Thoracic aorta (tissue), 2 donors: Measurements from ENCODE around the gene FBXW7. TPM values are rescaled to one million over a fixed set of nuclear protein-coding genes. Genes with fewer than 3 reads are reported as not detected.
A peak's percentile ranks its signal among the peaks of the same experiment; 100 is the strongest.

Experiments
- ATAC-seq: fragments of 150-250 bp; one replicate; pipeline ENCODE4 v1.8.0; 2017; ENCODE audit warnings: low read depth; ENCODE audit not compliant: insufficient number of reproducible peaks, low FRiP score
- DNase-seq: peaks from one replicate; pipeline ENCODE4 v3.0.0-alpha.2; 2020; ENCODE audit warnings: low spot score
- H3K27ac ChIP-seq, 2 donors: fragments of 200-600 bp; sonication (generic); 1 replicate in 1 of 2; 2 replicates in 1 of 2; pipeline ENCODE4 v1.5.1; 2016; ENCODE audit warnings: mild to moderate bottlenecking in 2 of 2, moderate library complexity in 2 of 2
- H3K27me3 ChIP-seq: fragments of 200-600 bp; sonication (generic); replicated peaks from 2 replicates; pipeline ENCODE4 v1.6.0; 2016; ENCODE audit warnings: mild to moderate bottlenecking; ENCODE audit not compliant: insufficient read depth
- H3K36me3 ChIP-seq: fragments of 200-600 bp; sonication (generic); one replicate; pipeline ENCODE4 v1.5.1; 2016
- H3K4me1 ChIP-seq, 2 donors: fragments of 200-600 bp; sonication (generic); 1 replicate in 1 of 2; 2 replicates in 1 of 2; pipeline versions ENCODE4 v1.5.1 to v1.6.0; 2016; ENCODE audit warnings: low read depth in 2 of 2, mild to moderate bottlenecking in 1 of 2; ENCODE audit not compliant: control insufficient read depth in 1 of 2
- H3K4me3 ChIP-seq: fragments of 200-600 bp; sonication (generic); 2 replicates; pipeline ENCODE4 v1.5.1; 2016; ENCODE audit warnings: mild to moderate bottlenecking
- H3K9me3 ChIP-seq: fragments of 200-600 bp; sonication (generic); 2 replicates; pipeline ENCODE4 v1.5.1; 2016
- CTCF ChIP-seq: fragments of 200-600 bp; sonication (generic); IDR thresholded peaks from one replicate; pipeline ENCODE4 v1.5.1; 2019; ENCODE audit warnings: antibody characterized with exemption
- total RNA-seq, 2 donors: library from RNA; depleted of rRNA; stranded (reverse); fragments of >200 nt; gene quantifications; one replicate each; pipeline versions ENCODE4 v1.1.0 to v1.2.3, GENCODE V29; 2016

The FBXW7 gene, protein sequence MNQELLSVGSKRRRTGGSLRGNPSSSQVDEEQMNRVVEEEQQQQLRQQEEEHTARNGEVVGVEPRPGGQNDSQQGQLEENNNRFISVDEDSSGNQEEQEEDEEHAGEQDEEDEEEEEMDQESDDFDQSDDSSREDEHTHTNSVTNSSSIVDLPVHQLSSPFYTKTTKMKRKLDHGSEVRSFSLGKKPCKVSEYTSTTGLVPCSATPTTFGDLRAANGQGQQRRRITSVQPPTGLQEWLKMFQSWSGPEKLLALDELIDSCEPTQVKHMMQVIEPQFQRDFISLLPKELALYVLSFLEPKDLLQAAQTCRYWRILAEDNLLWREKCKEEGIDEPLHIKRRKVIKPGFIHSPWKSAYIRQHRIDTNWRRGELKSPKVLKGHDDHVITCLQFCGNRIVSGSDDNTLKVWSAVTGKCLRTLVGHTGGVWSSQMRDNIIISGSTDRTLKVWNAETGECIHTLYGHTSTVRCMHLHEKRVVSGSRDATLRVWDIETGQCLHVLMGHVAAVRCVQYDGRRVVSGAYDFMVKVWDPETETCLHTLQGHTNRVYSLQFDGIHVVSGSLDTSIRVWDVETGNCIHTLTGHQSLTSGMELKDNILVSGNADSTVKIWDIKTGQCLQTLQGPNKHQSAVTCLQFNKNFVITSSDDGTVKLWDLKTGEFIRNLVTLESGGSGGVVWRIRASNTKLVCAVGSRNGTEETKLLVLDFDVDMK
- 10 to 100 TPM; 31.5 to 92.6 TPM for total RNA-seq

DNA sequence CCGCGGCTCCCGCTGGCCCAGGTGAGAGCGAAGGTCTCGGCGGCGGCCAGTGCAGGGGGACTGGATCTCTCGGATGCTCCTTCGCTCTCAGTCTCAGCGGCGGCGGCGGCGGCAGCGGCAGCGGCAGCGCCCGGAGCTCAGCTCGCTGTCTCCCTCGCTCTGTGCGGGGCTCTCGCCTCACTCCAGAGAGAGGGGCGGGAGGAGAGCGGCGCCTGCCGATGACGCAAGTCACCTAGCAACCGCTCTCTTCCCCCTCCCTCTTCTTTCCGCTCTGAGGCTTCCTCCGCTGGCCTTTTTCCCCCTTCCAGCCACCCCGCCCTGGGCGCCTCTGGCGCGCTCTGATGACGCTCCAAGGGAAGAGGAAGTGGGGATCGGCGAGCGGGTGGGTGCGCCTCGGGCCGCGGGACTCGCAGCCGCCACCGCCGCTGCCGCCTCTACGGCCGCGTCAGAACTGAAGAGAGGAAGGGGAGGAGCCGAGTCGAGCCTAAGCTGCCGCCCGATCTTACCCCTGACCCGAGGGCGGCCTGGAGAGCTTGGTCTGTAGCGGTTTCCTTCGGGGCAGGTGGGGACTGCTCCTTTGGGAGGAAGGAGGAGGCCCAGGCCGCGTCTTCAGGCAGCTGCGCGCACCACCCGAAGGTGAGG lies at the start of gene FBXW7:
Gene FBXW7 (minus strand): TSS at position 190 of the 642 bp plus-strand sequence. CDS start 124,289 bp downstream, outside the sequence.
- no peak for TF ChIP-seq CTCF
- H3K4me1 ChIP-seq: peaks cover 24 to 34% of the 10 kb centered on the region in 2 donors
- no peaks in the 10 kb centered on the region for H3K36me3 ChIP-seq
- H3K27me3 ChIP-seq: no peaks in the 10 kb centered on the region
- peak within 1 kb of the TSS; percentile 98 for H3K4me3 ChIP-seq
- DNase-seq: peak; percentile 97
- H3K9me3 ChIP-seq: no peaks in the 10 kb centered on the region
- H3K27ac ChIP-seq: peak within 1 kb of the TSS; percentile 85 to 91
- peak; percentile 97 for ATAC-seq

GRCh38 chr4:152585023-152585441 lies 49.1 kb upstream of the FBXW7 start:
- H3K9me3 ChIP-seq: no peaks in the 10 kb centered on the region
- ATAC-seq: no peak
- no peak for DNase-seq
- no peak overlapping the region for H3K4me3 ChIP-seq
- no peaks in the 10 kb centered on the region for H3K36me3 ChIP-seq
- no peaks in the 10 kb centered on the region for H3K27me3 ChIP-seq
- no peak overlapping the region for H3K27ac ChIP-seq
- no peak for TF ChIP-seq CTCF
- H3K4me1 ChIP-seq: no peaks in the 10 kb centered on the region

DNA sequence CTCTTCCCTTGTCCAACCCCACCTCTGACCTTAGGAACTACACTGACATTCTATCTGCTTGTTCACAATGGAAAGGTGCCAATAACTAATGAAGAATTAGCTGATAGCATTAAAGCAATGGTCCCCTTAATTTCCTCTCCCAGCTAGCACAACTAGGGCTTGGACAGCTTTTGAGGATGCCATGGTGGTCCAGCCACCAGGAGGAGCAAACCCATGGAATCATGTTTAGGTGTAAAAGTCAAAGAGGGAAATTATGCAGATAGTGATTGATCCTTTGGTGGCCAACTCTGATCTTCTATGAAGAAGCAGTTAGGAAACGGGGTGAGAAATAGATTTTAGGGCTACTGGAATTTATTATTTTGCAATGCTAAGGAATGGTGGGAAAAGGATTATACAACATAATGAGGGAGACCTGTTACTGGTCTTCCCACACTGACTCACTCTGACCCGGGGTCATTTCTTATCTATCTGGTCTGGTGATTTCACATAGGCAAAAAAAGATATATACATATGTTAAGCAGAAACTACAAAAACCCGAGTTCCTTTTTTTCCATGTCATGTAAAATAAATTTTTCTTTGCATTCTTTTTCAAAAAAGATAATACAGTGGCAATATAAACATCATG lies 45.8 kb upstream of the FBXW7 start:
- H3K9me3 ChIP-seq: no peaks in the 10 kb centered on the region
- TF ChIP-seq CTCF: no peak

DNA sequence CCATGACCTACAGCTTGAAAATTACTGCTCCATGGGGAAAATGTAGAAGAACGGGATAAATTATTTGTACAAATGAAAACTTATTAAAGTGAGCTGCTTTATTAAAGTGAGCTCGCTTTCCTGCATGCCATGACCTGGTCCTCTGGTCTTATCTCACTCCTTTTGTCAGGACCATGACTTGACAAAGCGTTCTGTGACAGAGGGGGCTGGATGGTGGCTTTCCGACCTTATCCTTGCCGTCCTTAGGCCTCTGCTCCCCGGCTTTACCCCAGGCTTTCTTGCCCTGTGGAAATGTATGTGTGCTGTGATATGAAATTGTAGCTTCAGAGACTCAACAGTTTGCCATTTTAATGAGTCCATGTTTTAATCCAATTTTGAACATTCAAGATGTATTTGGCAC lies 44.0 kb upstream of the FBXW7 start:
- TF ChIP-seq CTCF: no peak
- Histone ChIP-seq H3K36me3 (no peaks in the 10 kb centered on the region), H3K4me1 (no peaks in the 10 kb centered on the region), H3K27ac (no peak overlapping the region), H3K27me3 (no peaks in the 10 kb centered on the region), H3K9me3 (no peaks in the 10 kb centered on the region), H3K4me3 (no peak overlapping the region)
- DNase-seq: no peak
- no peak for ATAC-seq

More for the DNA sequence above, 45.8 kb upstream of the FBXW7 start:
- no peak for DNase-seq
- Histone ChIP-seq H3K4me1 (no peaks in the 10 kb centered on the region), H3K36me3 (no peaks in the 10 kb centered on the region), H3K27me3 (no peaks in the 10 kb centered on the region), H3K4me3 (no peak overlapping the region), H3K27ac (no peak overlapping the region)
- no peak for ATAC-seq
